ENCODE results near the gene ANKS6. TPM values are rescaled to one million over a fixed set of nuclear protein-coding genes. Genes with fewer than 3 reads are reported as not detected.

ANKS6 gene
- total RNA-seq, 6 donors from 2014 or later = 25.6 to 56.2 (median 34.2) TPM

DNA sequence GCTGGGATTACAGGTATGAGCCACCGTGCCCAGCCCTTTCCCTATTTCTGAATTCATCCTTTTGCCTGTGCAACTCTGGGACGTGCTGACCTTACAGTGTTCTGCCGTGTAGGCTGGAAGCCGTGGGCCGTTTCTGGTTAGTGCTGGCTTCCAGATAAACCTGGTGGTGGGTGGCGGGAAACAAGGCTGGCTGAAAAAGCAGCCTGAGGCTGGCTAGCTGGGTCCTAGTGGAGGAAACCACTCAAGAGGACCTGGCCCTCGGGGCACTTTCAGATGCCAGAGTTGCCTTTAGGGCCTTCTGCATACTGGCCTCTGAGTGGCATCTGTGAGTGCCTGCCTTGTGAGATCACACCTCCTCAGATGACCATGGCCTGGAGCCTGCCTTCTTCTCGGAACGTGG, 38.0 kb upstream of the ANKS6 start:
- no peaks in the 10 kb centered on the region for H3K27me3 ChIP-seq
- no peak for TF ChIP-seq EP300 (IDR thresholded peaks at IDR 0.05)
- no peak for TF ChIP-seq POLR2AphosphoS5 (IDR thresholded peaks at IDR 0.05)
- no peak for TF ChIP-seq POLR2A (IDR thresholded peaks at IDR 0.05)
- TF ChIP-seq, protein P1, sequence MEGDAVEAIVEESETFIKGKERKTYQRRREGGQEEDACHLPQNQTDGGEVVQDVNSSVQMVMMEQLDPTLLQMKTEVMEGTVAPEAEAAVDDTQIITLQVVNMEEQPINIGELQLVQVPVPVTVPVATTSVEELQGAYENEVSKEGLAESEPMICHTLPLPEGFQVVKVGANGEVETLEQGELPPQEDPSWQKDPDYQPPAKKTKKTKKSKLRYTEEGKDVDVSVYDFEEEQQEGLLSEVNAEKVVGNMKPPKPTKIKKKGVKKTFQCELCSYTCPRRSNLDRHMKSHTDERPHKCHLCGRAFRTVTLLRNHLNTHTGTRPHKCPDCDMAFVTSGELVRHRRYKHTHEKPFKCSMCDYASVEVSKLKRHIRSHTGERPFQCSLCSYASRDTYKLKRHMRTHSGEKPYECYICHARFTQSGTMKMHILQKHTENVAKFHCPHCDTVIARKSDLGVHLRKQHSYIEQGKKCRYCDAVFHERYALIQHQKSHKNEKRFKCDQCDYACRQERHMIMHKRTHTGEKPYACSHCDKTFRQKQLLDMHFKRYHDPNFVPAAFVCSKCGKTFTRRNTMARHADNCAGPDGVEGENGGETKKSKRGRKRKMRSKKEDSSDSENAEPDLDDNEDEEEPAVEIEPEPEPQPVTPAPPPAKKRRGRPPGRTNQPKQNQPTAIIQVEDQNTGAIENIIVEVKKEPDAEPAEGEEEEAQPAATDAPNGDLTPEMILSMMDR (IDR thresholded peaks at IDR 0.05) = no peak
- no peaks in the 10 kb centered on the region for H3K9me3 ChIP-seq
- no peak overlapping the region for H3K4me3 ChIP-seq
- H3K4me1 ChIP-seq = peaks cover 0 to 6% (median 2%) of the 10 kb centered on the region in 4 donors
- H3K36me3 ChIP-seq = no peaks in the 10 kb centered on the region
- ATAC-seq (ENCODE audit: low FRiP score in 2 of 2) (no peak), DNase-seq (no peak)
- 89 to 90% methylated on average over 8 to 9 of the region's 9 CpGs for WGBS, 2 donors
- no peak overlapping the region for H3K27ac ChIP-seq

DNA sequence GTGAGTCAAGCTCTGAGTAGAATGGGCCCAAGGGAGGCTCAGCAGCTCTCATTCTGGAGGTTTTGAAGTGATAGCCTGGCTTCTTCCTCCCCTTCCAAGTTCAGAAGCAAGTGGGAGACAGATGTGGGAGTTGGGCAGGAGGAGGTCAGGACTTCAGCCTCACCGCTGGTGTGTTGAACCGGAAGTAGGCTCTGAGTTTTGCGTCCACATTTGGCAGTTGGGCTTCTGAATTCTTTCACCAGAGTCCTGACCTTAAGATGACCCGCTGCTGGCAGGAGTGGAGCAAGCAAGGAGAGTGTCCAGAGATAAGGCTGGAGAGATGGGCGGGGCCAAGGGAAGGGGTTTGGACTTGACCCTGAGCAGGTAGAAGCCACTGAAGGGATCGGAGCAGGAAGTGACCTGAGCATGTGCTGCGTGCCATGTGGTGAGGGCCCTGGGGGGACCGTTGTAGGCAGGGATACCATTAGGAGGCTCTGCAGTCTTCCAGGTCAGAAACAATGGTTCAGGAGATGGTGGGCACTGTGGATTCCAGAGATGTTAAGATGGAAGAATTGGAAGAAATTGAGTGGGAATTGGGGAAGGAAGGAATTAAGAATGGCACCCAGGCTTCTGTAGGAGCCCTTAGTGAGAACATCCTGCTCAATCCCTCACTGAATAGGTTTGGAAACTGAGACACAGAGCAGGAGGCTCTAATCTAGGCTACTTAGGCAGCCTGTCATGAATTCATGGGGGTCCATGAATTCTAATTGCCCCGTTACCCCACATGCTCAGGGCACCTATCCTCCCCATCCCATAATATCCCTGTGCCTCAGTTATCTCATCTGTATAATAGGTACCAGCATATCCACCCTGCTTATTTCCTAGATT, 37.0 kb upstream of the ANKS6 start:
- ATAC-seq (ENCODE audit: low FRiP score in 2 of 2) (peak; percentile 43 to 66), DNase-seq (peak in 1 of 2 donors; percentile 78)
- Histone ChIP-seq H3K9me3 (no peaks in the 10 kb centered on the region), H3K36me3 (no peaks in the 10 kb centered on the region), H3K27ac (peak overlapping the region in 1 of 4 donors; percentile 11), H3K27me3 (no peaks in the 10 kb centered on the region), H3K4me3 (no peak overlapping the region), H3K4me1 (peaks cover 0 to 6% (median 2%) of the 10 kb centered on the region in 4 donors)
- WGBS, 2 donors = 64 to 74% methylated on average over 9 of the region's 9 CpGs
- no peak for TF ChIP-seq EP300 (IDR thresholded peaks at IDR 0.05)
- no peak for TF ChIP-seq POLR2A (IDR thresholded peaks at IDR 0.05)
- TF ChIP-seq, protein P1 (IDR thresholded peaks at IDR 0.05) = no peak
- no peak for TF ChIP-seq POLR2AphosphoS5 (IDR thresholded peaks at IDR 0.05)

DNA sequence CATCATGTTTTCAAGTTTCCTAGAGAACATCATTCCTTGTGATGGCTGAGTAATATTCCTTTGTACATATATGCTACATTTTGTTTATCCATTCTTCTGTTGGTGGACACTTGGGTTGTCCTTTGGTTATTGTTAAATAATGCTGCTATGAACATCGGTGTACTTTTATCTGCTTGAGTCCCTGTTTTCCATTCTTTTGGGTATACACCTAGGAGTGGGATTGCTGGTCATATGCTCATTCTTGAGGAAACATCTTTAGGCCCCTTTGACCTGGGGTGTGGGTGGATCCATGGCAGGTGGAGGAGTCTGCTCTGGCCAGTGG, 36.4 kb upstream of the ANKS6 start:
- DNase-seq (no peak), ATAC-seq (ENCODE audit: low FRiP score in 2 of 2) (no peak)
- Histone ChIP-seq H3K36me3 (no peaks in the 10 kb centered on the region), H3K27ac (peak overlapping the region in 1 of 4 donors; percentile 11), H3K4me3 (no peak overlapping the region), H3K27me3 (no peaks in the 10 kb centered on the region), H3K4me1 (peaks cover 0 to 6% (median 2%) of the 10 kb centered on the region in 4 donors), H3K9me3 (no peaks in the 10 kb centered on the region)
- WGBS, 2 donors = 96 to 100% methylated on average over 1 of the region's 1 CpG
- TF ChIP-seq, protein P1 (IDR thresholded peaks at IDR 0.05) = no peak
- TF ChIP-seq POLR2A (IDR thresholded peaks at IDR 0.05) (no peak), POLR2AphosphoS5 (IDR thresholded peaks at IDR 0.05) (no peak), EP300 (IDR thresholded peaks at IDR 0.05) (no peak)

DNA sequence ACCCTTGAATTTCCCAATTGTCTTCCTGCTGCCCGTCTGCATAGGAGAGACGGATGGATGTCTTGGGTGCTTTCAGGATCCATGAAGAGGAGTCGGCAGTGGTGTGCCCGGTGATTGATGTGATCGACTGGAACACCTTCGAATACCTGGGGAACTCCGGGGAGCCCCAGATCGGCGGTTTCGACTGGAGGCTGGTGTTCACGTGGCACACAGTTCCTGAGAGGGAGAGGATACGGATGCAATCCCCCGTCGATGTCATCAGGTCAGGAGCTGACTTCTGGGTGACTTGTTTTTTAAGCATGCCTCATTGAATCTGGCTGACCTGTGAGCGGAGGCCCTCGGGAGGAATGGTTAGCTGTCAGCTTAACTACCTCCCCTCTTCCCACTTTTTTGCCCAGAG, 35.3 kb upstream of the ANKS6 start:
- H3K27ac ChIP-seq = no peak overlapping the region
- no peak overlapping the region for H3K4me3 ChIP-seq
- H3K9me3 ChIP-seq = no peaks in the 10 kb centered on the region
- no peak for ATAC-seq (ENCODE audit: low FRiP score in 2 of 2)
- DNase-seq = no peak
- H3K36me3 ChIP-seq = peaks cover 0 to 3% (median 0%) of the 10 kb centered on the region in 4 donors
- 85% methylated on average over 16 of the region's 16 CpGs for WGBS, 2 donors
- no peak for TF ChIP-seq POLR2A (IDR thresholded peaks at IDR 0.05)
- TF ChIP-seq POLR2AphosphoS5 (IDR thresholded peaks at IDR 0.05) = no peak
- TF ChIP-seq, protein P1 (IDR thresholded peaks at IDR 0.05) = no peak
- TF ChIP-seq EP300 (IDR thresholded peaks at IDR 0.05) = no peak
- peaks cover 0 to 6% (median 2%) of the 10 kb centered on the region in 4 donors for H3K4me1 ChIP-seq
- no peaks in the 10 kb centered on the region for H3K27me3 ChIP-seq

All from upper lobe of left lung (tissue), 6 donors.